Astrocyte (in vitro differentiated cells and primary cell): ENCODE data around the gene GDPD5. TPM values are rescaled to one million over a fixed set of nuclear protein-coding genes. Genes with fewer than 3 reads are reported as not detected.

ENCODE experiments used
- DNase-seq: peaks from one replicate; pipeline ENCODE4 v3.0.0-alpha.2; 2010; ENCODE audit warnings: low read depth
- FAIRE-seq: peaks from 2 replicates; lab custom pipeline; 2011; peaks lifted over from hg19 to GRCh38; lab: Jason Lieb, UNC
- H2AFZ ChIP-seq: 2 replicates; pipeline ENCODE4 v1.6.0; 2012; ENCODE audit warnings: low read depth, low read length, inconsistent platforms
- H3K27ac ChIP-seq: 2 replicates; pipeline ENCODE4 v1.5.1; 2011; ENCODE audit warnings: low read depth, low read length, inconsistent platforms
- H3K27me3 ChIP-seq: 2 replicates; pipeline ENCODE4 v1.6.0; 2011; ENCODE audit warnings: low read length, inconsistent platforms; ENCODE audit not compliant: insufficient read depth
- H3K36me3 ChIP-seq: 2 replicates; pipeline ENCODE4 v1.5.1; 2011; ENCODE audit warnings: low read length, inconsistent platforms; ENCODE audit not compliant: insufficient read depth
- H3K4me1 ChIP-seq: 2 replicates; pipeline ENCODE4 v1.5.1; 2011; ENCODE audit warnings: low read length, inconsistent platforms; ENCODE audit not compliant: insufficient read depth
- H3K4me2 ChIP-seq: 2 replicates; pipeline ENCODE4 v1.6.0; 2012; ENCODE audit warnings: low read length, inconsistent platforms
- H3K4me3 ChIP-seq: 2 replicates; pipeline ENCODE4 v1.5.1; 2011; ENCODE audit warnings: low read depth, mild to moderate bottlenecking, low read length, inconsistent platforms; ENCODE audit not compliant: insufficient read depth
- H3K79me2 ChIP-seq: 2 replicates; pipeline ENCODE4 v1.6.0; 2012; ENCODE audit warnings: mild to moderate bottlenecking, low read length, inconsistent platforms; ENCODE audit not compliant: insufficient read depth
- H3K9ac ChIP-seq: 2 replicates; pipeline ENCODE4 v1.6.0; 2012; ENCODE audit warnings: mild to moderate bottlenecking, low read length, inconsistent platforms
- H3K9me3 ChIP-seq: 2 replicates; pipeline ENCODE4 v1.5.1; 2012; ENCODE audit warnings: low read depth, mild to moderate bottlenecking, low read length, inconsistent platforms; ENCODE audit not compliant: insufficient read depth
- H4K20me1 ChIP-seq: 2 replicates; pipeline ENCODE4 v1.6.0; 2012; ENCODE audit warnings: low read length, inconsistent platforms; ENCODE audit not compliant: insufficient read depth
- H3K27ac Mint-ChIP-seq: one replicate; pipeline ENCODE4 v1.8.0; 2021; ENCODE audit warnings: mild to moderate bottlenecking, mixed read lengths; ENCODE audit not compliant: unreplicated experiment
- H3K27me3 Mint-ChIP-seq: one replicate; pipeline ENCODE4 v1.8.0; 2021; ENCODE audit warnings: low read depth, mixed read lengths; ENCODE audit not compliant: unreplicated experiment
- H3K36me3 Mint-ChIP-seq: one replicate; pipeline ENCODE4 v1.8.0; 2021; ENCODE audit warnings: low read depth, mixed read lengths; ENCODE audit not compliant: unreplicated experiment
- H3K4me1 Mint-ChIP-seq: one replicate; pipeline ENCODE4 v1.8.0; 2021; ENCODE audit warnings: low read depth, mixed read lengths; ENCODE audit not compliant: unreplicated experiment
- H3K4me3 Mint-ChIP-seq: one replicate; pipeline ENCODE4 v1.8.0; 2021; ENCODE audit warnings: mild to moderate bottlenecking, moderate library complexity, mixed read lengths; ENCODE audit not compliant: unreplicated experiment
- H3K9me3 Mint-ChIP-seq: one replicate; pipeline ENCODE4 v1.8.0; 2021; ENCODE audit warnings: mild to moderate bottlenecking, mixed read lengths; ENCODE audit not compliant: unreplicated experiment
- EZH2 ChIP-seq: IDR thresholded peaks from 2 replicates; pipeline ENCODE4 v1.6.1; 2012; ENCODE audit warnings: mild to moderate bottlenecking, low read length, inconsistent platforms; ENCODE audit not compliant: insufficient read depth
- total RNA-seq: library from RNA; stranded (reverse); gene quantifications from 2 replicates; pipeline ENCODE4 v1.2.1, GENCODE V29; 2021
- TF ChIP-seq, protein P1 (sequence below): IDR thresholded peaks from 2 replicates; pipeline ENCODE4 v1.5.1; 2011; ENCODE audit warnings: low read depth, mild to moderate bottlenecking, inconsistent platforms, low read length, moderate library complexity; ENCODE audit not compliant: insufficient read depth

Gene GDPD5
- total RNA-seq, 1 donor from 2014 or later, result 9.4 TPM

GRCh38 chr11:75497788-75498409 is 27.8 kb downstream of the GDPD5 start:
- H3K4me1 Mint-ChIP-seq, result peaks cover 23% of the 10 kb centered on the region

GRCh38 chr11:75496305-75496752 is 29.4 kb downstream of the GDPD5 start:
- Histone ChIP-seq H3K4me3 (no peak overlapping the region), H3K36me3 (no peaks in the 10 kb centered on the region), H3K9me3 (no peaks in the 10 kb centered on the region), H3K4me2 (no peak overlapping the region), H4K20me1 (no peaks in the 10 kb centered on the region), H3K27me3 (no peaks in the 10 kb centered on the region), H3K79me2 (no peaks in the 10 kb centered on the region), H3K4me1 (peaks cover 23% of the 10 kb centered on the region), H3K9ac (no peak overlapping the region), H3K27ac (no peak overlapping the region), H2AFZ (no peak overlapping the region)
- TF ChIP-seq, protein P1, sequence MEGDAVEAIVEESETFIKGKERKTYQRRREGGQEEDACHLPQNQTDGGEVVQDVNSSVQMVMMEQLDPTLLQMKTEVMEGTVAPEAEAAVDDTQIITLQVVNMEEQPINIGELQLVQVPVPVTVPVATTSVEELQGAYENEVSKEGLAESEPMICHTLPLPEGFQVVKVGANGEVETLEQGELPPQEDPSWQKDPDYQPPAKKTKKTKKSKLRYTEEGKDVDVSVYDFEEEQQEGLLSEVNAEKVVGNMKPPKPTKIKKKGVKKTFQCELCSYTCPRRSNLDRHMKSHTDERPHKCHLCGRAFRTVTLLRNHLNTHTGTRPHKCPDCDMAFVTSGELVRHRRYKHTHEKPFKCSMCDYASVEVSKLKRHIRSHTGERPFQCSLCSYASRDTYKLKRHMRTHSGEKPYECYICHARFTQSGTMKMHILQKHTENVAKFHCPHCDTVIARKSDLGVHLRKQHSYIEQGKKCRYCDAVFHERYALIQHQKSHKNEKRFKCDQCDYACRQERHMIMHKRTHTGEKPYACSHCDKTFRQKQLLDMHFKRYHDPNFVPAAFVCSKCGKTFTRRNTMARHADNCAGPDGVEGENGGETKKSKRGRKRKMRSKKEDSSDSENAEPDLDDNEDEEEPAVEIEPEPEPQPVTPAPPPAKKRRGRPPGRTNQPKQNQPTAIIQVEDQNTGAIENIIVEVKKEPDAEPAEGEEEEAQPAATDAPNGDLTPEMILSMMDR, result no peak
- no peak for TF ChIP-seq EZH2
- Mint-ChIP-seq H3K9me3 (no peaks in the 10 kb centered on the region), H3K4me3 (no peak overlapping the region), H3K27me3 (no peaks in the 10 kb centered on the region), H3K4me1 (peaks cover 25% of the 10 kb centered on the region), H3K27ac (no peak overlapping the region), H3K36me3 (no peaks in the 10 kb centered on the region)
- DNase-seq (no peak), FAIRE-seq (no peak)

More at GRCh38 chr11:75497788-75498409, 27.8 kb downstream of the GDPD5 start:
- H3K79me2 ChIP-seq, result no peaks in the 10 kb centered on the region
- H3K9me3 Mint-ChIP-seq, result no peaks in the 10 kb centered on the region
- no peaks in the 10 kb centered on the region for H3K27me3 ChIP-seq
- no peak overlapping the region for H2AFZ ChIP-seq
- H3K9me3 ChIP-seq, result no peaks in the 10 kb centered on the region
- TF ChIP-seq EZH2, result no peak
- TF ChIP-seq, protein P1, result no peak
- H3K36me3 Mint-ChIP-seq, result no peaks in the 10 kb centered on the region
- FAIRE-seq, result no peak
- no peak overlapping the region for H3K4me3 Mint-ChIP-seq
- no peak overlapping the region for H3K27ac ChIP-seq
- no peaks in the 10 kb centered on the region for H3K27me3 Mint-ChIP-seq
- H3K4me3 ChIP-seq, result no peak overlapping the region
- H3K36me3 ChIP-seq, result no peaks in the 10 kb centered on the region
- no peak overlapping the region for H3K9ac ChIP-seq
- no peak for DNase-seq
- H3K4me1 ChIP-seq, result peaks cover 16% of the 10 kb centered on the region
- H4K20me1 ChIP-seq, result no peaks in the 10 kb centered on the region
- H3K27ac Mint-ChIP-seq, result no peak overlapping the region
- H3K4me2 ChIP-seq, result no peak overlapping the region

DNA sequence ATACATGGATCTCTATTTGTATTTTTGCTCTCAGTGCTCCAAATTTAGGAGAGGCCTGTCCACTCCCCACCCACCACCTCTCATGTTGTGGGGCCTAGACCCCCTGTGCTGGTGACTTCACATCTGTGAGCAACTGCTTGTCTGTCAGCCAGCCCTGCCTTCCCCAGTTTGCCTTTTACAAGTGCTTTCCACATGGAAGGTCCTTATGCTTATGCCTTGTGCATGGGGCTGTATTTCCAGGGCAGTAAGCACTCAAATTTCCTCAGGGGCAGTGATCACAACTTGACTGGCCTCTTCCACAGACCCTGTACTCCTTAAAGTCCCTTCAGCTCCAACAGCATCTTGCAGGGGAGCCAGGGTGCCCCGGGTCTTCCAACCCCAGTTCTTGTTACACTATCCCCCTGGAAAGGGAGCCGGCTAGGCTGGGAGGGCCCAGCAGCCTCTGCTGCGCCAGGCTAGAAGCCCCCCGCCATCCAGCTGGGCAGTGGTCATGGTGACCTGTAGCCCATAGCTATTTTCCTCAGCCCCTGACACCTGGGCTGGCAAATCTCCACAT is 29.9 kb downstream of the GDPD5 start:
- Mint-ChIP-seq H3K4me1 (peaks cover 28% of the 10 kb centered on the region), H3K36me3 (no peaks in the 10 kb centered on the region), H3K27ac (no peak overlapping the region), H3K9me3 (no peaks in the 10 kb centered on the region), H3K4me3 (no peak overlapping the region), H3K27me3 (no peaks in the 10 kb centered on the region)
- FAIRE-seq (no peak), DNase-seq (no peak)
- H3K4me3 ChIP-seq, result no peak overlapping the region
- H2AFZ ChIP-seq, result no peak overlapping the region
- TF ChIP-seq, protein P1, result no peak
- TF ChIP-seq EZH2, result no peak
- no peak overlapping the region for H3K4me2 ChIP-seq
- H3K9me3 ChIP-seq, result no peaks in the 10 kb centered on the region
- H3K36me3 ChIP-seq, result no peaks in the 10 kb centered on the region
- H3K79me2 ChIP-seq, result no peaks in the 10 kb centered on the region
- no peak overlapping the region for H3K27ac ChIP-seq
- no peaks in the 10 kb centered on the region for H3K27me3 ChIP-seq
- H3K9ac ChIP-seq, result no peak overlapping the region
- H3K4me1 ChIP-seq, result peaks cover 27% of the 10 kb centered on the region
- no peaks in the 10 kb centered on the region for H4K20me1 ChIP-seq
